ENCODE measurements around the gene TWNK.
A peak's percentile ranks its signal among the peaks of the same experiment; 100 is the strongest.

The TWNK gene

GRCh38 chr10:101012525-101013364 lies 25.4 kb downstream of the TWNK start:
- H3K4me1 ChIP-seq (ENCODE audit: control insufficient read depth, low read length) = peaks cover 15% of the 10 kb centered on the region
- no peaks in the 10 kb centered on the region for H4K20me1 ChIP-seq (ENCODE audit: control insufficient read depth, insufficient read depth, low read depth, low read length)
- H3K27me3 ChIP-seq (ENCODE audit: control insufficient read depth, low read length) = peaks cover 13% of the 10 kb centered on the region
- H3K9me3 ChIP-seq (ENCODE audit: control insufficient read depth, insufficient read depth, low read length) = no peaks in the 10 kb centered on the region
- no peak overlapping the region for H3K27ac ChIP-seq (ENCODE audit: low read depth, low read length)
- H3K36me3 ChIP-seq (ENCODE audit: control insufficient read depth, low read length) = no peaks in the 10 kb centered on the region
- TF ChIP-seq CTCF (IDR thresholded peaks at IDR 0.05; ENCODE audit: low read depth, low read length, poor library complexity, severe bottlenecking) (peak; percentile 100), EZH2phosphoT487 (IDR thresholded peaks at IDR 0.05; ENCODE audit: borderline replicate concordance, low read length) (no peak)
- H3F3A ChIP-seq (ENCODE audit: control insufficient read depth, insufficient read depth) = no peaks in the 10 kb centered on the region
- H3K9me2 ChIP-seq (replicated peaks; ENCODE audit: control insufficient read depth, low read length) = no peaks in the 10 kb centered on the region
- peak overlapping the region; percentile 27; the same call in 1 of the 2 replicates for H3K4me3 ChIP-seq (ENCODE audit: low read length)
- H3K4me2 ChIP-seq (ENCODE audit: low read length) = peak overlapping the region; percentile 55
- no peaks in the 10 kb centered on the region for H3K79me2 ChIP-seq (ENCODE audit: control insufficient read depth, low read length)

GRCh38 chr10:101013365-101013825 lies 26.1 kb downstream of the TWNK start:
- H3K27me3 ChIP-seq (ENCODE audit: control insufficient read depth, low read length) = peaks cover 16% of the 10 kb centered on the region
- H3K79me2 ChIP-seq (ENCODE audit: control insufficient read depth, low read length) = no peaks in the 10 kb centered on the region
- no peak overlapping the region for H3K27ac ChIP-seq (ENCODE audit: low read depth, low read length)
- TF ChIP-seq EZH2phosphoT487 (IDR thresholded peaks at IDR 0.05; ENCODE audit: borderline replicate concordance, low read length) (no peak), CTCF (IDR thresholded peaks at IDR 0.05; ENCODE audit: low read depth, low read length, poor library complexity, severe bottlenecking) (no peak)
- peak overlapping the region; percentile 27; the same call in 1 of the 2 replicates for H3K4me3 ChIP-seq (ENCODE audit: low read length)
- H4K20me1 ChIP-seq (ENCODE audit: control insufficient read depth, insufficient read depth, low read depth, low read length) = no peaks in the 10 kb centered on the region
- no peaks in the 10 kb centered on the region for H3F3A ChIP-seq (ENCODE audit: control insufficient read depth, insufficient read depth)
- H3K36me3 ChIP-seq (ENCODE audit: control insufficient read depth, low read length) = no peaks in the 10 kb centered on the region
- peak overlapping the region; percentile 55 for H3K4me2 ChIP-seq (ENCODE audit: low read length)
- H3K9me2 ChIP-seq (replicated peaks; ENCODE audit: control insufficient read depth, low read length) = no peaks in the 10 kb centered on the region
- peaks cover 21% of the 10 kb centered on the region for H3K4me1 ChIP-seq (ENCODE audit: control insufficient read depth, low read length)
- no peaks in the 10 kb centered on the region for H3K9me3 ChIP-seq (ENCODE audit: control insufficient read depth, insufficient read depth, low read length)

- H3K27me3 ChIP-seq (ENCODE audit: control insufficient read depth, low read length) = peaks cover 19% of the 10 kb centered on the region
- H3F3A ChIP-seq (ENCODE audit: control insufficient read depth, insufficient read depth) = no peaks in the 10 kb centered on the region
- H3K4me2 ChIP-seq (ENCODE audit: low read length) = no peak overlapping the region
- H3K36me3 ChIP-seq (ENCODE audit: control insufficient read depth, low read length) = no peaks in the 10 kb centered on the region
- no peak overlapping the region for H3K4me3 ChIP-seq (ENCODE audit: low read length)
- H3K27ac ChIP-seq (ENCODE audit: low read depth, low read length) = no peak overlapping the region
- TF ChIP-seq CTCF (IDR thresholded peaks at IDR 0.05; ENCODE audit: low read depth, low read length, poor library complexity, severe bottlenecking) = peak; percentile 91
- TF ChIP-seq EZH2phosphoT487 (IDR thresholded peaks at IDR 0.05; ENCODE audit: borderline replicate concordance, low read length) = no peak
- H4K20me1 ChIP-seq (ENCODE audit: control insufficient read depth, insufficient read depth, low read depth, low read length) = no peaks in the 10 kb centered on the region
- no peaks in the 10 kb centered on the region for H3K9me3 ChIP-seq (ENCODE audit: control insufficient read depth, insufficient read depth, low read length)
- no peaks in the 10 kb centered on the region for H3K9me2 ChIP-seq (replicated peaks; ENCODE audit: control insufficient read depth, low read length)
- H3K4me1 ChIP-seq (ENCODE audit: control insufficient read depth, low read length) = peaks cover 31% of the 10 kb centered on the region
- H3K79me2 ChIP-seq (ENCODE audit: control insufficient read depth, low read length) = no peaks in the 10 kb centered on the region
Measured at GRCh38 chr10:101014230-101014884, 27.0 kb downstream of the TWNK start.

Measured in DOHH2 (cell line).